Kidney (tissue), 22 donors: ENCODE measurements around the gene SUGCT. TPM values are rescaled to one million over a fixed set of nuclear protein-coding genes. Genes with fewer than 3 reads are reported as not detected.

ENCODE experiments used
- DNase-seq, 5 donors: peaks; one replicate each; pipeline ENCODE4 v3.0.0-alpha.2; 2013 to 2020
- FAIRE-seq: peaks from 2 replicates; lab custom pipeline; 2012; peaks lifted over from hg19 to GRCh38; lab: Jason Lieb, UNC
- H3K27ac ChIP-seq, 2 donors: one replicate each; pipeline ENCODE4 v1.7.0; 2013; ENCODE audit warnings: low read depth in 2 of 2, low read length in 2 of 2, inconsistent platforms in 1 of 2
- H3K27me3 ChIP-seq: one replicate; pipeline ENCODE4 v1.7.1; 2013; ENCODE audit warnings: low read length, inconsistent platforms; ENCODE audit not compliant: control insufficient read depth, insufficient read depth
- H3K36me3 ChIP-seq, 3 donors: one replicate each; pipeline versions ENCODE4 v1.7.0 to v1.7.1; 2013; ENCODE audit warnings: low read length in 3 of 3, control low read depth in 1 of 3, inconsistent platforms in 1 of 3; ENCODE audit not compliant: insufficient read depth in 3 of 3, control insufficient read depth in 2 of 3
- H3K4me1 ChIP-seq, 3 donors: one replicate each; pipeline versions ENCODE4 v1.7.0 to v1.7.1; 2013; ENCODE audit warnings: low read length in 3 of 3, inconsistent platforms in 1 of 3, low read depth in 1 of 3; ENCODE audit not compliant: control insufficient read depth in 2 of 3, insufficient read depth in 2 of 3
- H3K4me3 ChIP-seq, 3 donors: one replicate each; pipeline versions ENCODE4 v1.7.0 to v1.8.1; 2013; ENCODE audit warnings: low read length in 3 of 3, control low read depth in 1 of 3, inconsistent platforms in 1 of 3
- H3K9ac ChIP-seq, 3 donors: one replicate each; pipeline versions ENCODE4 v1.7.0 to v1.7.1; 2013; ENCODE audit warnings: low read length in 3 of 3, control low read depth in 1 of 3, inconsistent platforms in 1 of 3
- H3K9me3 ChIP-seq, 3 donors: one replicate each; pipeline versions ENCODE4 v1.7.0 to v1.7.1; 2013; ENCODE audit warnings: low read length in 3 of 3, control low read depth in 1 of 3, inconsistent platforms in 1 of 3; ENCODE audit not compliant: control insufficient read depth in 2 of 3, insufficient read depth in 1 of 3
- CTCF ChIP-seq: IDR thresholded peaks from 3 replicates; pipeline ENCODE4 v1.5.1; 2012; ENCODE audit warnings: mild to moderate bottlenecking, moderate library complexity, borderline replicate concordance; ENCODE audit not compliant: insufficient read depth; ENCODE audit errors: extremely low read depth
- intact Hi-C: fragments of 100-400 bp; cut with DNase I; formaldehyde crosslinking; loops from one replicate; pipeline ENCODE4 v1.11.1; 2022
- long read RNA-seq, 10 donors: library from polyadenylated mRNA in 1 of 10; unstranded in 1 of 10; transcript quantifications; one replicate each; pipeline ENCODE4 v2.0.0 and lab custom pipeline, GENCODE V29; 2021 to 2026
- polyA plus RNA-seq: library from polyadenylated mRNA; stranded (reverse); fragments of 350-450 nt; fragmentation: Illumina TruSeq; extraction: RNeasy Lipid Tissue Mini Kit (QIAGEN cat#74804); gene quantifications from one replicate; pipeline ENCODE4 v1.2.3, GENCODE V29; 2014; ENCODE audit warnings: low read depth, low replicate concordance; ENCODE audit not compliant: insufficient read depth
- total RNA-seq: library from RNA; stranded (reverse); fragmentation: NEBNext Ultra II Directional; extraction: Animal tissue kit (Norgen Biotek cat#: 25700); gene quantifications from one replicate; pipeline ENCODE4 v1.2.1, GENCODE V29; 2021
- donor health status: control.
- donor health status: control.
- donor health status: control.
- donor health status: control.
- donor health status: control.
- donor health status: DM: yes; HTN: yes; CAD: no.
- donor health status: Normal renal cell carcinoma (clear cell type).

SUGCT gene
- total RNA-seq = 7.6 TPM
- 45.1 TPM for polyA plus RNA-seq
- long read RNA-seq, donor 1, partial matches to known transcripts = 0 of 2 reads
- long read RNA-seq, donor 1, other reads (novel, unspliced or antisense) = 0 of 2 reads
- long read RNA-seq, donor 2, partial matches to known transcripts = 0 of 1 reads
- long read RNA-seq, donor 2, other reads (novel, unspliced or antisense) = 0 of 1 reads
- long read RNA-seq, donor 3, partial matches to known transcripts = 0 of 1 reads
- long read RNA-seq, donor 3, other reads (novel, unspliced or antisense) = 0 of 1 reads
- long read RNA-seq, donor 4, partial matches to known transcripts = 5 of 5 reads
- long read RNA-seq, donor 4, other reads (novel, unspliced or antisense) = 0 of 5 reads
- long read RNA-seq, donor 5 = 0 reads
- long read RNA-seq, donor 6, partial matches to known transcripts = 5 of 5 reads
- long read RNA-seq, donor 6, other reads (novel, unspliced or antisense) = 0 of 5 reads
- long read RNA-seq, donor 7, partial matches to known transcripts = 0 of 1 reads
- long read RNA-seq, donor 7, other reads (novel, unspliced or antisense) = 1 of 1 reads
- long read RNA-seq, donor 8 = 0 reads
- long read RNA-seq, donor 9 = 0 reads
- long read RNA-seq, donor 10, partial matches to known transcripts = 5 of 6 reads
- long read RNA-seq, donor 10, other reads (novel, unspliced or antisense) = 0 of 6 reads

GRCh38 chr7:40134428-40135316 lies at the start of gene SUGCT, which contains the start of gene MPLKIP:
Gene SUGCT (plus strand): TSS chr7:40135005.
Gene MPLKIP (minus strand): TSS chr7:40134622. CDS start chr7:40134567, 55 bp downstream.
- no peaks in the 10 kb centered on the region for H3K27me3 ChIP-seq
- TF ChIP-seq CTCF = peak; percentile 85
- H3K4me3 ChIP-seq = peak within 1 kb of the TSS; percentile 89 to 98 (median 91)
- H3K9ac ChIP-seq = peak within 1 kb of the TSS; percentile 81 to 96 (median 87)
- peaks cover 0 to 4% (median 0%) of the 10 kb centered on the region in 3 donors for H3K4me1 ChIP-seq
- no peaks in the 10 kb centered on the region for H3K36me3 ChIP-seq
- no peaks in the 10 kb centered on the region for H3K9me3 ChIP-seq
- no peak for FAIRE-seq
- H3K27ac ChIP-seq = peak within 1 kb of the TSS; percentile 92 to 99
- DNase-seq = peak; percentile 88 to 96 (median 93)
- intact Hi-C loops = no loop called here

GRCh38 chr7:40092182-40092581 lies 42.6 kb upstream of the SUGCT start:
- Histone ChIP-seq H3K4me1 (no peaks in the 10 kb centered on the region), H3K9ac (no peak overlapping the region), H3K4me3 (no peak overlapping the region), H3K27me3 (no peaks in the 10 kb centered on the region), H3K9me3 (no peaks in the 10 kb centered on the region), H3K36me3 (peaks cover 15 to 23% (median 20%) of the 10 kb centered on the region in 3 donors), H3K27ac (no peak overlapping the region)
- FAIRE-seq (no peak), DNase-seq (no peak)
- intact Hi-C loops = no loop called here
- TF ChIP-seq CTCF = no peak

- H3K4me3 ChIP-seq = no peak overlapping the region
- no peak overlapping the region for H3K9ac ChIP-seq
- no peak for DNase-seq
- intact Hi-C loops = no loop called here
- H3K4me1 ChIP-seq = no peaks in the 10 kb centered on the region
- TF ChIP-seq CTCF = no peak
- FAIRE-seq = no peak
- H3K9me3 ChIP-seq = no peaks in the 10 kb centered on the region
- H3K36me3 ChIP-seq = peaks cover 11 to 18% (median 13%) of the 10 kb centered on the region in 3 donors
- H3K27ac ChIP-seq = no peak overlapping the region
- H3K27me3 ChIP-seq = no peaks in the 10 kb centered on the region
Observed at GRCh38 chr7:40093631-40094350, 41.0 kb upstream of the SUGCT start.
